ENCODE data around the gene EPX.

The EPX gene

GRCh38 chr17:58210922-58211321 lies 18.4 kb downstream of the EPX start:
- H3K4me3 ChIP-seq (ENCODE audit: low read depth, low read length), result no peak overlapping the region
- peak; percentile 39 for DNase-seq (ENCODE audit: low read depth)
- no peak for TF ChIP-seq MAX (IDR thresholded peaks at IDR 0.05; ENCODE audit: low read depth, low read length)
- TF ChIP-seq POLR2A (IDR thresholded peaks at IDR 0.05; ENCODE audit: extremely low read depth, insufficient read length), result no peak
- no peak for TF ChIP-seq MYC (IDR thresholded peaks at IDR 0.05; ENCODE audit: low read depth, low read length)
- TF ChIP-seq, protein P1, sequence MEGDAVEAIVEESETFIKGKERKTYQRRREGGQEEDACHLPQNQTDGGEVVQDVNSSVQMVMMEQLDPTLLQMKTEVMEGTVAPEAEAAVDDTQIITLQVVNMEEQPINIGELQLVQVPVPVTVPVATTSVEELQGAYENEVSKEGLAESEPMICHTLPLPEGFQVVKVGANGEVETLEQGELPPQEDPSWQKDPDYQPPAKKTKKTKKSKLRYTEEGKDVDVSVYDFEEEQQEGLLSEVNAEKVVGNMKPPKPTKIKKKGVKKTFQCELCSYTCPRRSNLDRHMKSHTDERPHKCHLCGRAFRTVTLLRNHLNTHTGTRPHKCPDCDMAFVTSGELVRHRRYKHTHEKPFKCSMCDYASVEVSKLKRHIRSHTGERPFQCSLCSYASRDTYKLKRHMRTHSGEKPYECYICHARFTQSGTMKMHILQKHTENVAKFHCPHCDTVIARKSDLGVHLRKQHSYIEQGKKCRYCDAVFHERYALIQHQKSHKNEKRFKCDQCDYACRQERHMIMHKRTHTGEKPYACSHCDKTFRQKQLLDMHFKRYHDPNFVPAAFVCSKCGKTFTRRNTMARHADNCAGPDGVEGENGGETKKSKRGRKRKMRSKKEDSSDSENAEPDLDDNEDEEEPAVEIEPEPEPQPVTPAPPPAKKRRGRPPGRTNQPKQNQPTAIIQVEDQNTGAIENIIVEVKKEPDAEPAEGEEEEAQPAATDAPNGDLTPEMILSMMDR (IDR thresholded peaks at IDR 0.05; ENCODE audit: low read depth, low read length), result peak; percentile 42

- TF ChIP-seq POLR2A (IDR thresholded peaks at IDR 0.05; ENCODE audit: extremely low read depth, insufficient read length) (no peak), MAX (IDR thresholded peaks at IDR 0.05; ENCODE audit: low read depth, low read length) (no peak), MYC (IDR thresholded peaks at IDR 0.05; ENCODE audit: low read depth, low read length) (no peak)
- TF ChIP-seq, protein P1 (IDR thresholded peaks at IDR 0.05; ENCODE audit: low read depth, low read length), result no peak
- no peak overlapping the region for H3K4me3 ChIP-seq (ENCODE audit: low read depth, low read length)
- DNase-seq (ENCODE audit: low read depth), result no peak
These were observed 23.2 kb downstream of the EPX start for GRCh38 chr17:58215685-58216084.

- no peak for DNase-seq (ENCODE audit: low read depth)
These were observed 25.2 kb downstream of the EPX start for GRCh38 chr17:58217766-58218165.

GRCh38 chr17:58219007-58219788 lies 26.7 kb downstream of the EPX start, which contains the start of gene MKS1:
MKS1 (minus strand) TSS chr17:58219255; CDS start chr17:58219230, 25 bp downstream.
- peak within 1 kb of the TSS; percentile 93 for H3K4me3 ChIP-seq (ENCODE audit: low read depth, low read length)
- DNase-seq (ENCODE audit: low read depth), result peak; percentile 96
- peak; percentile 89 for TF ChIP-seq MAX (IDR thresholded peaks at IDR 0.05; ENCODE audit: low read depth, low read length)
- peak; percentile 87 for TF ChIP-seq MYC (IDR thresholded peaks at IDR 0.05; ENCODE audit: low read depth, low read length)
- TF ChIP-seq, protein P1 (IDR thresholded peaks at IDR 0.05; ENCODE audit: low read depth, low read length), result peak; percentile 28
- TF ChIP-seq POLR2A (IDR thresholded peaks at IDR 0.05; ENCODE audit: extremely low read depth, insufficient read length), result peak; percentile 88

More at GRCh38 chr17:58217766-58218165, 25.2 kb downstream of the EPX start:
- no peak overlapping the region for H3K4me3 ChIP-seq (ENCODE audit: low read depth, low read length)
- TF ChIP-seq, protein P1 (IDR thresholded peaks at IDR 0.05; ENCODE audit: low read depth, low read length), result no peak
- TF ChIP-seq MAX (IDR thresholded peaks at IDR 0.05; ENCODE audit: low read depth, low read length) (no peak), MYC (IDR thresholded peaks at IDR 0.05; ENCODE audit: low read depth, low read length) (no peak), POLR2A (IDR thresholded peaks at IDR 0.05; ENCODE audit: extremely low read depth, insufficient read length) (no peak)

DNA sequence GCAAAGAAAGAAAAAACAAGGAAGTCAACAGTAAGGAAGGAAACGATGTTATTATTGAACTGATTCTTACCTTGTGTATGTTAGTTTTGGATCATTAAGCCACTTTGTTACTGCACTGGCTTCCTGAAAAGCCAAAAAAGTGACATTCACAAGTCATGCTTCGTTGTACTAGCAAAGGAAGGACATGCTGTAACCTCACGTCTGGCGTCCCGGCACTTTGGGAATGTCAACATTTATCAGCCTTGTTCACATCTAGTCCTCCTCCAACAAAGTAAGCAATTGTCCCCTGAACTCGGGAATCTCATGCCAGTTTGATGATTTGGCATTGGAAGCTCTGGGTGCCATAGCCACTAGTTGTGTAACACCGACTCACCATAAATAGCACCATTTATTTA lies 27.3 kb downstream of the EPX start:
- TF ChIP-seq POLR2A (IDR thresholded peaks at IDR 0.05; ENCODE audit: extremely low read depth, insufficient read length) (no peak), MAX (IDR thresholded peaks at IDR 0.05; ENCODE audit: low read depth, low read length) (peak; percentile 33; the same call in 1 of the 2 replicates), MYC (IDR thresholded peaks at IDR 0.05; ENCODE audit: low read depth, low read length) (no peak)
- TF ChIP-seq, protein P1 (IDR thresholded peaks at IDR 0.05; ENCODE audit: low read depth, low read length), result no peak
- H3K4me3 ChIP-seq (ENCODE audit: low read depth, low read length), result peak overlapping the region; percentile 64
- peak; percentile 16 for DNase-seq (ENCODE audit: low read depth)
